ENCODE data around the gene C6.

The C6 gene

DNA sequence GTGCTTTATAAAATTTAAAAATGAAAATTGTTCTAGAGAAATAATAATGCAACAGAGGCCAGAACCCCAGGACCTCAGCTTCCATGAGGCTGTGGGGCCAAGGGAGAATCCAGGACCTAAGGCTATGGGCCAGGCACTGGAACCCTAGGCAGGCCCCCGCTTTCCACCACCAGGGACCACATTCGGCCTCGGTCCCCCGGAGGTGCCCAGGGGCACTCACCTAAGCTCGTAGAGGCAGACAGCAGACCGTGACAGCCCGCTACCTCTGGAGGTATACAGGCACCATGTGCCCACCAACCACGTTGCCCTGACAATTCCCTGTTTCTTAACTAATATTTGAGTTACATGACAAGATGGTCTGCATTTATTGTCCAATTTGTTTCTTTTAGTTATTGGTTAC, 92.7 kb downstream of the C6 start:
- DNase-seq (ENCODE audit: low spot score) = no peak
- TF ChIP-seq, protein P1, sequence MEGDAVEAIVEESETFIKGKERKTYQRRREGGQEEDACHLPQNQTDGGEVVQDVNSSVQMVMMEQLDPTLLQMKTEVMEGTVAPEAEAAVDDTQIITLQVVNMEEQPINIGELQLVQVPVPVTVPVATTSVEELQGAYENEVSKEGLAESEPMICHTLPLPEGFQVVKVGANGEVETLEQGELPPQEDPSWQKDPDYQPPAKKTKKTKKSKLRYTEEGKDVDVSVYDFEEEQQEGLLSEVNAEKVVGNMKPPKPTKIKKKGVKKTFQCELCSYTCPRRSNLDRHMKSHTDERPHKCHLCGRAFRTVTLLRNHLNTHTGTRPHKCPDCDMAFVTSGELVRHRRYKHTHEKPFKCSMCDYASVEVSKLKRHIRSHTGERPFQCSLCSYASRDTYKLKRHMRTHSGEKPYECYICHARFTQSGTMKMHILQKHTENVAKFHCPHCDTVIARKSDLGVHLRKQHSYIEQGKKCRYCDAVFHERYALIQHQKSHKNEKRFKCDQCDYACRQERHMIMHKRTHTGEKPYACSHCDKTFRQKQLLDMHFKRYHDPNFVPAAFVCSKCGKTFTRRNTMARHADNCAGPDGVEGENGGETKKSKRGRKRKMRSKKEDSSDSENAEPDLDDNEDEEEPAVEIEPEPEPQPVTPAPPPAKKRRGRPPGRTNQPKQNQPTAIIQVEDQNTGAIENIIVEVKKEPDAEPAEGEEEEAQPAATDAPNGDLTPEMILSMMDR (IDR thresholded peaks at IDR 0.05; ENCODE audit: borderline replicate concordance, control extremely low read depth, extremely low read depth, insufficient read depth, missing control alignments) = no peak
- in situ Hi-C loops (cut with MboI; ENCODE audit: low sequenced_read_pairs, unreplicated experiment) = no loop called here

DNA sequence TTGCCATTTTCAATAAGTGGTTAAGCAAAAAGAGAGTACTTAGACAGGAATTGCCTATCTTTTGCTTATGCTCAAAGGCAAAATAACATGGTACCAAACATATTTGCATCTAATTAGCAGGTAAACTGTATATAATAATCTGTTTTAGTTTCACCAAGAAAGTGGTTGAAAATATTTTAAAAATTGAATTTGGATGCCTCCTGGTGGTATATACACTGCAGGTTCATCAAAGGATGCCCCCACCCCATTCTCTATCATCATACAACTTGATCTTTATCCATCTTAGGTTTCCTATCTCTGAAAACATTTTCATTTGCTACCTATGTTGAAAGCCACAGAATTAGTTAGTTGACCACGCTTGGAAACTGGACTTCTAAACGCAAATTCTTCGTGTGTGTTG, 95.2 kb downstream of the C6 start:
- no peak for DNase-seq (ENCODE audit: low spot score)
- TF ChIP-seq, protein P1 (IDR thresholded peaks at IDR 0.05; ENCODE audit: borderline replicate concordance, control extremely low read depth, extremely low read depth, insufficient read depth, missing control alignments) = no peak
- in situ Hi-C loops (cut with MboI; ENCODE audit: low sequenced_read_pairs, unreplicated experiment) = no loop called here

DNA sequence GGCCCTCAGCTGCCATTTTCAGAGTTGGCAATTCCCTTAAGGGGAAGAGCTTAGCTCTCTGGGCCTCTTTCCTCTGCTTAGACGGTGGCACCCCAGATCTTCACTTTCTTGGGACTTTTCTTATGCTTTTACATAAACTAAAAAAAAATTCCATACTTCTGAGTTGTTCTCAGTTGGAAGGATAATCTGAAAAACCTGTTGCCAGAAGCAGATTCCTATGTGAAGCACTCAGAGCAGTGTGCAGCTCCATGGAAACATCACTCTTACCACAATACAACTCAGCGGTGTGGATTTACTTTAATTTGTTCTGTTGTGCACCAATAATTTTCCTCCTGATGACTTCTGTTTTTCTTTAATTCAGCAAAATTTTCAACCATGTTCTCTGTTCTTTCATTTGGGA, 98.1 kb downstream of the C6 start:
- TF ChIP-seq, protein P1 (IDR thresholded peaks at IDR 0.05; ENCODE audit: borderline replicate concordance, control extremely low read depth, extremely low read depth, insufficient read depth, missing control alignments) = no peak
- in situ Hi-C loops (cut with MboI; ENCODE audit: low sequenced_read_pairs, unreplicated experiment) = no loop called here
- DNase-seq (ENCODE audit: low spot score) = no peak

DNA sequence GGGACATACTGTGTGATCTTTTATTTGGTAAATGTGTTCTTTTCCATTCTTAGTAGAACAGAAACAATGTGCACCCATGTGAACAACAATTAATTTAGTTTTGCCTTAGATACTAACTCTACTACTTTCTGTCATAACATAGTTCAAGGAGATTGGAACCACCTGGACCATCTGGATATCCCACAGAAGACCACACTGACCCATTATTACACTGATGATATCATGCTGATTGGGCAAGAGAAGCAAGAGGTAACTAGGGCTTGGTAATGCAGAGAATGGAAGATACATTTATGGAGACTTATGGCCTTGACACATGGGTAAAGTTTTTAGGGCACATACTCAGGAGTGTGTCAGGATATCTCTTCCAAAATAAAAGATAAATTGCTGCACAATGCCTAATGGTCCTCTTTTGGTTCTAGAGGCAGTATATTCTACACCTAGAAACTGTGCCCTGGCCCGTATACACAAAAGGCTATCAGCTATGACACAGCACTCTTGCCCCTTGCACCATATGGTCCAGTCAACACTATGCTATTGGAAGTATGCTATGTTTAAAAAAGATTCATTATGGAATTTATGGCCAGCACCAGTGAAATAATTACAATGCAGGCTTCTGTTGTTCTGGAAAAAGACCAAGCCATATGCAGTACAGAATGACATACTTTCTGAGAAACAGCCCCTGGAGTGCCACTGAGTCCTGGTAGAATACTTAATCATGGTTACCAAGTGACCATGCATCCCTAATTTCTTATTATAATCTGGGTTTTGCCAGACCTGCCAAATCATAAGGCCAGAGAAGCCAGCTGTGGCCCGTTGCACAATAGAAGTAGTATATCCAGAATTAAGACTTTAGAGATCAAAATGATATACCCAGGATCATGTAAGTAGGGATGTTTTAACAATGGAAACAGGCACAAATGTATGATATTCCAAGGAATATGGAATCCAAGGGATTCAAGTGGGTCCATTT, 100.6 kb downstream of the C6 start:
- DNase-seq (ENCODE audit: low spot score) = no peak
- TF ChIP-seq, protein P1 (IDR thresholded peaks at IDR 0.05; ENCODE audit: borderline replicate concordance, control extremely low read depth, extremely low read depth, insufficient read depth, missing control alignments) = no peak
- in situ Hi-C loops (cut with MboI; ENCODE audit: low sequenced_read_pairs, unreplicated experiment) = no loop called here

DNA sequence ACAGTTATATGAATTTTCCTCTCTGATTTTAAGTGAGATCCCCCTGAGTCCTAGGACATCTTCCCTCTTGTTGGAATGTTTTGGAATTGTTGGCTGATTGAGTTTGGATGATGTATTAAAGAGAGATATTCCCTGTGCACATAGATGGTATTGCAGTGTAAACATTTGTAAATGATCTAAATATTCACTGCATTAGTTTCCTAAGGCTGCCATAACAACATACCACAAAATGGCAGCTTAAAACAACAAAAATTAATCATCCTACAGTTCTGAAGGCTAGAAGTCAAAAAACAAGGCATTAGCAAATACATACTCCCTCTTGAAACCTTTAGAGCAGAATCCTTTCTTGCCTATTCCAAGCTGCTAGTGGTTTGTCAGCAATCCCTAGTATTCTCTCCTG, 104.1 kb downstream of the C6 start:
- TF ChIP-seq, protein P1 (IDR thresholded peaks at IDR 0.05; ENCODE audit: borderline replicate concordance, control extremely low read depth, extremely low read depth, insufficient read depth, missing control alignments) = no peak
- in situ Hi-C loops (cut with MboI; ENCODE audit: low sequenced_read_pairs, unreplicated experiment) = no loop called here
- no peak for DNase-seq (ENCODE audit: low spot score)

DNA sequence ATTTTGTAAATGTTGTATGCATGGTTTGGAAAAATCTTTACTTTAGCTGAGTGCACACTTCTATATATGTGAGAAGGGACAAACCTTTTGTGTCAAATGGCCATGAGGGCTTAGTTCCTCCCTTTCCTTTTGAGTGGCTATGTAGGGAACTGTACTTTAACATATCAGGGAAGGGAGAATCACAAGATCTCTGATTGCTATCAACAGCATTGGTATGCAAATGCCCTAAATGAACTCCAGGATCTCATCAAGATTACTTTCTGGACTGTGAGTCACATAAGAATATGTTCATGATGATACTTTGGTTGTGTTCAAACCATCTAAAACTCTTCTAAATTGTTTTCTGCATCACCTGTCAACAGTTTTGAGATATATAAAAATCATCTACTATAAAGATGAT, 111.0 kb downstream of the C6 start:
- in situ Hi-C loops (cut with MboI; ENCODE audit: low sequenced_read_pairs, unreplicated experiment) = no loop called here
- TF ChIP-seq, protein P1 (IDR thresholded peaks at IDR 0.05; ENCODE audit: borderline replicate concordance, control extremely low read depth, extremely low read depth, insufficient read depth, missing control alignments) = no peak
- no peak for DNase-seq (ENCODE audit: low spot score)

All from GM13976 (cell line).